Pons (tissue), 1 donor: ENCODE measurements around the gene AUTS2.
A peak's percentile ranks its signal among the peaks of the same experiment; 100 is the strongest.

ENCODE experiments used
- DNase-seq: peaks from one replicate; pipeline ENCODE4 v3.0.0-alpha.2; 2016; ENCODE audit warnings: low spot score

The AUTS2 gene

GRCh38 chr7:69598081-69598486, at the start of gene AUTS2:
Gene AUTS2 (plus strand): TSS chr7:69598475. CDS start chr7:69599654, 1,179 bp downstream.
- peak; percentile 90 for DNase-seq

DNA sequence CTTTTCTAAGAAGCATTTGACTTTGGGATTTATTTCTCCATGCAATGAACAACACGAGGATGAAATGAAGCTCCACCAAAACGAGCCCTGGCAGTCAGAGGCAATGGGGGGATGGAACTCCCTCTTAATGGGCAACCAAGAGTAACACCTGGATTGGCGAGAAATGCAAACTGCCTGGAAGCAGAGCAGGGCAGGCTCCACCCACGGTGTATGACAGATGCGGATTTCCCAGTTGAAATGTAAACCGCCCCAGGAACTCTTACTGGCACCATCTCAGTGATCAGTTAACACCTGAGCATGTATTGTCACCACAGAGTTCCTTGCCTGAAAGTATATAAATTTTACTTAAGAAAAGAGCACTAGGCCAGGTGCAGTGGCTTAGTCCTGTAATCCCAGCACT, 47.3 kb upstream of the AUTS2 start:
- DNase-seq, result no peak

DNA sequence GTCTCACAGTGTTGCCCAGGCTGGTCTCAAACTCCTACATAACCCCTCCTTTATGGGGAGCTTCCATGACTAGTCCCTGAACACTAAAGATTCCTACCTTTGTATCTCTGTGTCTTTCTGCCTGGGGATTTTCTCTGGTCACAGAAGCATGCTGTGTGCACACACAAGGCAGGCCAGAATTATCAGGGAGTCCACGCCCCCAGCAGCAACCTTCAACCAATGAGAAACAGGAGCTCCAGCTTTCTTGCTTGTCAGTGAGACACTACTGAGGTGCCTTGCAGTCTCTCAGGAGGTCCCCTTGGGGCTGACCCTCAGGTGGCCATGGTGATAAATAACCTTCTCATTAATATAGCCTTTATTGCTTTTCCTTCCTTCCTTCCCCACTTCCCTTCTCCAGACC, 45.1 kb upstream of the AUTS2 start:
- DNase-seq, result no peak

- DNase-seq, result no peak
These were observed 36.9 kb upstream of the AUTS2 start for GRCh38 chr7:69561266-69561960.

DNA sequence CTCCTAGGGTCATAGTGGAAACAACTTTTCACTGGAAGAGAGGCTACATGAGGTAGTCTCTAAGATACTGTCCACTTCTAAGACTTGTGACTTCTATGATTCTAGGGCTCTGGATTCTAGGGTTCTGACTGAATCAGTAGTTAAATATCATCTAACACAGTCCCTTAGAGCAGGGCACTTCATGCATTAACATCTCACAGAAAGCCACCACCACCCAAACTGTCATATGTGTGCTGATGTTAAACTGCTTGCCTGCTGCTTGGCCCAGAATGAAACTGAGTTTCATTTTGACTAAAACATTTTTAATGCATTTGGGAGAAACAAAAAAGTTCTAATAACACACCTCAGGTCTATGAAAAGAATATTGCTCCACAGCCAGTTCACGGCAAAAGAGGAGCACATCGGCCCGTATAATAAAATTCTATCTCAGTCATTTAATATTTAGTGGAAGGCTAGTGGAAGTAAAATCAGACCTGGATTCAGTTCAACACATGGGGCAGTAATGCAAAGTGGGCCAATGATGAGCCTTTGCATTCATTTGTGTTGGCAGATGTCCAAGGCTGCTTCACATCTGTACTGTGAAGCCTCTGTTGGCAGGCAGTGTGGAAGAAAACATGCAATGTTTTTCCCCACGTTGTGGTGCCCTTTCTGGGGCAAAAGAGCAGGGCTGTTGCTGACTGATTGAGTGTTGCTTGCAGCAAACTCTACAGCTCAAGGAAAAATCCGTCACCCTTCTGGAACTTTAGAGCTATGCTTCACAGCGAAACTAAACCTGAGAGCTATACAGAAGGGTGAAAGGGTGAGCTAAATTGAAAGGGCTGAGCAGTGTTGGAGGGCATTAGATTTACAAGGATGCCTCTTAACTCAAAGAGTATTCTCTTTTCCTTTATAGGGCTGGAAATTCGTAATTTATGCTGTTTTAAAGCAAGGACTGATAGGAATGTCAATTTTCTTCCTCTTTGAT, 33.5 kb upstream of the AUTS2 start:
- DNase-seq, result peak; percentile 95

GRCh38 chr7:69567800-69568199, 30.5 kb upstream of the AUTS2 start:
- DNase-seq, result no peak

DNA sequence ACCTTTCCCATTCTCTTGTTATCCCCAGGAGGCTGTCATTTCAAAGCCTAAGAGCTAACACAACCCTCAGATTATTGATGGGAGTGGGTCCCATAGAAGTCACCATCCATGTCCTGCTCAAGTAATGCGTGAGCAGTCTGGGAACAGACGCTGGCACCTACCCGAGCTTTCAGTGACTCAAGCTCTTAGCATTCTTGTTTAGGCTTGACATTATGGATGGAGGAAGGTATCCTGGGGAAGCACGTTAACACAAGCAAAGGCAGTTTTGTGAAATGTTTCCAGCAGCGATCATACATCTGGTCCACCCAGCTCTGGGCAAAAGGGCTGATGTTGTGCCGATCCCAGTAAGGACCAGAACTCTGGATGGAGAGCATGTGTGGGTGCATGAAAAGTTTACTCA, 30.0 kb upstream of the AUTS2 start:
- DNase-seq, result no peak

GRCh38 chr7:69575651-69576050, 22.6 kb upstream of the AUTS2 start:
- DNase-seq, result no peak

- no peak for DNase-seq
These were observed 21.1 kb upstream of the AUTS2 start for GRCh38 chr7:69577221-69577620.

DNA sequence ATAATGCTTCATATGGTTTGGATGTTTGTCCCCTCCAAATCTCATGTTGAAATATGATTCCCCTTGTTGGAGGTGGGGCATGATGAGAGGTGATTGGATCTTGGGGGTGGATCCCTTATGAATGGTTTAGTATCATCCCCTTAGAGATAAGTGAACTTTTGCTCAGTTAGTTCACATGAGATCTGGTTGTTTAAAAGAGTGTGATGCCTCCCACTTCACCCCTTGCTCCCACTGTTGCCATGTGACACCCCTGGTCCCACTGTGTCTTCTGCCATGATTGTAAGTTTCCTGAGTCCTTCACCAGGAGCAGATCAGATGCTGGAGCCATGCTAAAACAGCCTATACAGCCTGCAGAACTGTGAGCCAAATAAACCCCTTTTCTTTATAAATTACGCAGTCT, 13.1 kb upstream of the AUTS2 start:
- no peak for DNase-seq

DNA sequence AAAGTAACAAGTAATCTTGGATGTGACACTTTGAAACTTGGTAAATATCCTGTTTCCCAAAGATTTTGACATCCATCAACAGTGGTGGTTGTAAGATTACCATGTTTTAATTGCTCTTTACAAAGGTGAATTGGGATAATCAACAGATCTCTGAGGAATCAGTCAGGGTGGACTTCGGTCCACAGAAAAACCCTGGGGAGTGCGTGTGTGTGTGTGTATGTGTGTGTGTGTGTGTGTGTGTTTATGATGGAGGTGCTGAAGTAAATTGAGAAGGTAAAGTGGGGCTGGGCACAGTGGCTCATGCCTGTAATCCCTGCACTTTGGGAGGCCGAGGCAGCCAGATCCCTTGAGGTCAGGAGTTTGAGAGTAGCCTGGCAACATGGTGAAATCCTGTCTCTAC, 12.0 kb upstream of the AUTS2 start:
- no peak for DNase-seq

DNA sequence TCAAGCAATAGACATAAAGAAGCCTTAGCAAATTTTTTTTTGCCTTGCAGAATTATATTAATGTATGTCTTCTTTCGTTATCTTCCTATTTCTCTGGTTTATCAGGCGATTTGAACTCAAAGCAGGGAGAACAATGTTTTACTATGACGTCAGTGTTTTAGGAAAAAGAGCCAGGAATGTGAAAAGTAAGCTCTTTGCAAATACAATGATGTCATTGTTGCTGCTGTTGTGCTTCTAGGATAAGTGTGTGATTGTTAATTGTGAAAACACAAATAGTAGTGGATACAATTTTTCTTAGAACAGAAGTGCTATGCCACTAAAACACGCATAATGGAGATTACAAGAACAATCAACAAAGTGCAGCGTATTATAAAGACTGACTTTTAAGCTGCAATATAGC, 9.5 kb upstream of the AUTS2 start:
- peak; percentile 98 for DNase-seq

GRCh38 chr7:69591805-69592204, 6.5 kb upstream of the AUTS2 start:
- DNase-seq, result no peak

DNA sequence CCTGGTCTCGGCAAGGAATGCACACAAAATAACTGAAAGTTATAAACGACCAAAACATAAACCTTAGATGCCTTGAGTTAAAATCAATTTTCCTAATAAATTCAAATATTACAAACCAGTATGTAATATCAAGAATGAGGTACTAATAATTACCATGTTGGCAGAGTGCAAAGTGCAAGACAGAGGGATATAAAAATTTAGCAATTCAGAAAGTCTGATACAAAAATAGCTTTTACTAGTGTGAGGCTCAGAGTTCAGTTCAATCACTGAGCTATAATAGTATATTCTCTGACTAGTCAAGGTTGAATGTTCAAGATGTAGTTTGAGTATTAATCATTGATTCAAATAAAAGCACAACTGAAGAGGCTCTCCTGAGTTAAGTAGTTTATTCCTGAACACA, 4.8 kb upstream of the AUTS2 start:
- no peak for DNase-seq

GRCh38 chr7:69595415-69595814, 2.9 kb upstream of the AUTS2 start:
- no peak for DNase-seq

DNA sequence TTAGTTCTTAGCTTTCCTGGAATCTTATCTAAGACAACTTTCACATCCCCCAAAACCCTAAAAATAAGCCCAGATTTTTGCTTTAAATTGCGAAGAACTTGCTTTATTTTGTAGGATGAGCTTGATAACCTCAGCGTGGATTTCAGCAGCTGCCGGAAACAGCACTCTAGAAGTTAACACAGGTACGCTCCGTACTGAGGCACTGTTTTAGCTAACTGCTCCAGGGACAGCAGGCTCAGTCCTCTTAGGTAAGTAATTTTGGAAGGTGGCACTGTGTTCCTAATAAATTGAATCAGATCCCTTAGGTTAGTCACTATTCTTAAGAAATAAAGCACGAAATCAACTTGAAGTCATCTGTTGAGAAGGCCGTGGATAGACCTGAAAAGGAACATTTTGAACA, 2.2 kb upstream of the AUTS2 start:
- no peak for DNase-seq

GRCh38 chr7:69596723-69597277, 1.5 kb upstream of the AUTS2 start:
- peak; percentile 51 for DNase-seq

DNA sequence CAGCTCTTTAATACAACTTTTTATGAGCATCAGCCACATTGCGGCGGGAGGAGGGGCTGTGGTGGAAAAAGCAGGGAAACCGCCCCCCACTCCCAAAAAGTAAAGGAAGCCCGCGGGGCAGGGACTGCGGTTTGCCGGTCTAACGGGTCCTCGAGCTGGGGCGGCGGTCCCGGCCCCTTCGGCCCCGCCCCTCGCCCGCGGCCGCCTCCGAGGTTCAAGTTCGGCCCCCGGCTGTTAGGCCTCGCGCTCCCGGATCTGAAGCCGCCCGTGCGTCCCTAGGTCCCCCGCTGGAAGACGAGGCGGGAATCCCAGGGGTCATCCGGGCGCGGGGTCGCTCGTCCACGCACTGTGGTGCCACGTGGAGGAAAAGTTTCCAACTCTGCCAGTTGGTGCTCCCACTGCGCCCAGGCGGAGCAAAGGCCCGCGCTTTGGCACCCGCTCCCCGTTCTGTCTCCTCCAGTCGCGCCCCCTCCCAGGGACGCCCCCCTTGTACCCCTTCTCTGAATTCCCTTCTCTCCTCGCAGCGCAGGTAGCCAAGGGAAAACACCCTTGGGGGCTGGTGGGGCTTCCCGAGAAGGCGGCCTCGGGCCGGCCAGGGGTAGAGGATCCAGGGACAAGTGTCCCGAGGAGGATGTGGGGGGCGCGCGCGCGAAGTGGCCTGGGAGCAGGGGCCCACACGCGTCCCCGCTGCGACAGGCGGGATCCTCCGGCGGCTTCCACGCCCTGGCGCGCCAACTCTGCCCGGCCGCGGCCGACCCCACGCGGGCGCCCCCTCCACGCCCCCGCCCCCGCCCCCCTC, 798 bp upstream of the AUTS2 start:
- DNase-seq, result peak; percentile 40

DNA sequence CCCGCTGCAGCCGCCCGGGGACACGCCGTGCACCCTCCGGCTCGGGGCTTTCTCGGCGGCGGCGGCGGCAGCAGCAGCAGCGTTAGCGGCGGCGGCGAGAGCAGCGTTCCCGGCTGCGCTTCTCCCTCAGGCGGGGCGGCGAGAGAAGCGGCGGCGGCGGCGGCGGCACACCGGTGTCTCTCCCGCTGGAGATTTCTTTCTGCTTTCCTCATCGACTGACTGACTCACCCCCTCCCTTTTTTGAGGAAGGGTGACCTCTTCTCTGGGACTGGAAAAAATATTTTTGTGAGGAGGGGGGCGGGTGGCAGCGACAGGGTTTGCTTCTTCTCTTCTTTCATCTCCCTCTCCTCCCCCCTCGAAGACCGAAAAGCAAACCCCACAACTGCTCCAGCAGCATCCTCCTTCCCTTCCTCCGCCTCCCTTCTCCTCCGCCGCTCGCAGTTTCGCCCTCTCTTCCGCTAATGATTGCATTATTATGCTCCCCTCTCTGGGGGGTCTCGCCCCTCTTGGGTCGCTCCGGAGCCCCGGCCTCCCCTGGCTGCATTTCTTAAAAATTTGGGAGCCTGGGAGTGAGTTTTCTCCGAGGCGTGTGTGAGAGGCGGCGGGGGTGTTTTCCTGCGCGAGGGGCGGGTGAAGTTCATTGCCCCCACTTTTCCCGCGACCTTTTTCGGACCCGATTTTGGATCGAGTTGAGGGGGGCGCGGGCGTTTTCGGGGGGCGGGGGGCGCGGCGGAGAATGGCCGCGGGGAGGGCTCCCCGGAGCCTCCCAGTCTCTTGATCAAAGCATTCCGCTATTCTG, 411 bp downstream of the AUTS2 start:
- peak; percentile 43 for DNase-seq

GRCh38 chr7:69599286-69599954, 1.1 kb downstream of the AUTS2 start:
- DNase-seq, result no peak
